ENCODE data around the gene COL5A1. TPM values are rescaled to one million over a fixed set of nuclear protein-coding genes. Genes with fewer than 3 reads are reported as not detected.

COL5A1 gene
- total RNA-seq, 4 donors from 2014 or later: 4.9 to 97.4 (median 11.9) TPM

DNA sequence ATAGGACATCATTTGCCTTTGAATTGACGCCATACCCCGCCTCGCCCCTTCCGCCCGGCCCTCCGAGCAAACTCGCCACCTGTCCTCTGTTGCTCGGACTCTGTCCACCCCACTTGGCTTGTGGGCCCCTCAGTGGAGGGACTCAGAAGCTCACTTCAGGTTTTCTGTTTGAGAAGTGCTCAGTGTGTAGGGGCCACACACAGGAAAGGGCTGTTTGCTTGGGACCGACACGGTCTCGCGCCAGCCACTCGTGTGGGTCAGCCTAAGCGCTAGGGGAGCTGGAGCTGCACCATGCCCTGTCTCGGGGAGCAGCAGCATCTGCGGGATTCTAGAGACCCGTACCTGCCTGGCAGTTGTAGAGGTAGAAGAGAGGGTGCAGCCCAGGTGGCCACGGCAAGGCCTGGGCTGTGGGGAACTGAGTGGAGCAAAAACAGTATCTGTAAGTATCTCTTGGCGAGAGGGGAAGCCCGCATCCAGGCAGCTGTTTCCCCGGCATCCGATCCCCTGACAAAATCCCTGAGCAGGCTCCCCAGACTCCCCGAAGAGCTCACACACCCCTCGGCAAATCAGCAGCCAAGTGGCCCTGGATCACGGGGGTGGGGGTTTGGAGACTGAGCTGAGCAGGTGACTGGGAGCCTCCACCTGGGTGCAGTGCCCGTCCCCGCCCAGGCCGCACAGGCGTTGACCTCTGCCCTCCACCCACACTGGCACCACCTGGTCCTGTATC lies 52.2 kb downstream of the COL5A1 start:
- peaks cover 0 to 8% (median 0%) of the 10 kb centered on the region in 4 donors for H3K4me1 ChIP-seq
- H3K9me3 ChIP-seq: no peaks in the 10 kb centered on the region

DNA sequence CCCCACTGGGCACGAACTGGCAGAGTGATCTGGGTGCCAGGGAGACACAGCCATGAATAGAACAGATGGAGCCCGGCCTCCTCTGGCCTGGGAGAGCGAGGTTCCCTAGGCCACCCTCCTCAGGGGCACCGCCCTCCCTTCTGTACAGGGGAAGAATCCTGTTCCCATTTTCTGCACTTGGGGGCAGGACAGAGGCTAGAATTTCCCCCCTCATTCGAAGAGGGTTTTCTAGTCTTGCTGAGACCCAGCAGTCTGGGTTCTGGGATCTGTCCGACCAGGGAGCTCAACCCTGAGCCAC lies 52.7 kb downstream of the COL5A1 start:
- Histone ChIP-seq H3K4me1 (peaks cover 0 to 10% (median 0%) of the 10 kb centered on the region in 4 donors), H3K4me3 (no peak overlapping the region), H3K36me3 (no peaks in the 10 kb centered on the region), H3K27ac (no peak overlapping the region), H3K9me3 (no peaks in the 10 kb centered on the region), H3K27me3 (no peaks in the 10 kb centered on the region)
- no peak for TF ChIP-seq POLR2A (IDR thresholded peaks at IDR 0.05)
- TF ChIP-seq, protein P1, sequence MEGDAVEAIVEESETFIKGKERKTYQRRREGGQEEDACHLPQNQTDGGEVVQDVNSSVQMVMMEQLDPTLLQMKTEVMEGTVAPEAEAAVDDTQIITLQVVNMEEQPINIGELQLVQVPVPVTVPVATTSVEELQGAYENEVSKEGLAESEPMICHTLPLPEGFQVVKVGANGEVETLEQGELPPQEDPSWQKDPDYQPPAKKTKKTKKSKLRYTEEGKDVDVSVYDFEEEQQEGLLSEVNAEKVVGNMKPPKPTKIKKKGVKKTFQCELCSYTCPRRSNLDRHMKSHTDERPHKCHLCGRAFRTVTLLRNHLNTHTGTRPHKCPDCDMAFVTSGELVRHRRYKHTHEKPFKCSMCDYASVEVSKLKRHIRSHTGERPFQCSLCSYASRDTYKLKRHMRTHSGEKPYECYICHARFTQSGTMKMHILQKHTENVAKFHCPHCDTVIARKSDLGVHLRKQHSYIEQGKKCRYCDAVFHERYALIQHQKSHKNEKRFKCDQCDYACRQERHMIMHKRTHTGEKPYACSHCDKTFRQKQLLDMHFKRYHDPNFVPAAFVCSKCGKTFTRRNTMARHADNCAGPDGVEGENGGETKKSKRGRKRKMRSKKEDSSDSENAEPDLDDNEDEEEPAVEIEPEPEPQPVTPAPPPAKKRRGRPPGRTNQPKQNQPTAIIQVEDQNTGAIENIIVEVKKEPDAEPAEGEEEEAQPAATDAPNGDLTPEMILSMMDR (IDR thresholded peaks at IDR 0.05): no peak
- no peak for DNase-seq

More for the DNA sequence above, 52.2 kb downstream of the COL5A1 start:
- no peak overlapping the region for H3K4me3 ChIP-seq
- peak in 1 of 3 donors; percentile 34 for DNase-seq
- TF ChIP-seq, protein P1 (IDR thresholded peaks at IDR 0.05): no peak
- no peak for TF ChIP-seq POLR2A (IDR thresholded peaks at IDR 0.05)
- H3K27me3 ChIP-seq: no peaks in the 10 kb centered on the region
- no peaks in the 10 kb centered on the region for H3K36me3 ChIP-seq
- H3K27ac ChIP-seq: no peak overlapping the region

DNA sequence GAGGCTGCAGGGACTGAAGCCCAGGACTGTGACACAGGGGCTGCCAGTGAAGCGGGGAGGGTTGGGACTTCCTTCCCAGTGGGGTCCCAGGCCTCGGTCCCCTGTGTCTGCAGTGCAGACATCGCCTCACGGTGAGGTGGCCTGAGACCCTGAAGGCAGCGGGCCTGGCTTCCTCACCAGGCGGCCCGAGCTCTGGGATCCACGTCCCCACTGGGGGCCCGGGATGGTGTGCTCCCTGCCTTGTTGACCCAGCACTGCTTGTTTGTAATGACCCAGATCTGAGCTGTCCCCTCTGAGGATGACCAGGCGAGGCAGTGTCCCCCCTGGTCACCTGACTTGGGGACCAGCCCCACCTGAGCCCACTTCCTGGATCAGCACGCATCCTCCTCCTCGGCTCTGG lies 53.1 kb downstream of the COL5A1 start:
- DNase-seq: peak in 1 of 3 donors; percentile 30

GRCh38 chr9:134695144-134695543 lies 53.5 kb downstream of the COL5A1 start:
- H3K4me1 ChIP-seq: peaks cover 0 to 6% (median 0%) of the 10 kb centered on the region in 4 donors
- TF ChIP-seq, protein P1 (IDR thresholded peaks at IDR 0.05): no peak
- no peak for TF ChIP-seq POLR2A (IDR thresholded peaks at IDR 0.05)
- H3K9me3 ChIP-seq: no peaks in the 10 kb centered on the region
- no peak overlapping the region for H3K27ac ChIP-seq
- no peak for DNase-seq
- H3K36me3 ChIP-seq: no peaks in the 10 kb centered on the region
- no peaks in the 10 kb centered on the region for H3K27me3 ChIP-seq
- H3K4me3 ChIP-seq: no peak overlapping the region

More for the DNA sequence above, 53.1 kb downstream of the COL5A1 start:
- H3K36me3 ChIP-seq: no peaks in the 10 kb centered on the region
- peaks cover 0 to 9% (median 0%) of the 10 kb centered on the region in 4 donors for H3K4me1 ChIP-seq
- no peaks in the 10 kb centered on the region for H3K9me3 ChIP-seq
- no peaks in the 10 kb centered on the region for H3K27me3 ChIP-seq
- H3K4me3 ChIP-seq: no peak overlapping the region
- TF ChIP-seq POLR2A (IDR thresholded peaks at IDR 0.05): no peak
- TF ChIP-seq, protein P1 (IDR thresholded peaks at IDR 0.05): no peak
- H3K27ac ChIP-seq: no peak overlapping the region

GRCh38 chr9:134696433-134696832 lies 54.8 kb downstream of the COL5A1 start:
- no peak for DNase-seq
- Histone ChIP-seq H3K27me3 (no peaks in the 10 kb centered on the region), H3K9me3 (no peaks in the 10 kb centered on the region), H3K36me3 (peaks cover 0 to 3% (median 0%) of the 10 kb centered on the region in 3 donors), H3K27ac (no peak overlapping the region), H3K4me1 (peaks cover 0 to 6% (median 0%) of the 10 kb centered on the region in 4 donors), H3K4me3 (no peak overlapping the region)
- TF ChIP-seq, protein P1 (IDR thresholded peaks at IDR 0.05): no peak
- TF ChIP-seq POLR2A (IDR thresholded peaks at IDR 0.05): no peak

All from Peyer's patch (tissue), 4 donors.